GM21390 (cell line): ENCODE data around the gene ITCH.
"Not testable (repeated sequence)": the region's sequence is repeated elsewhere in the genome, so short reads cannot be mapped to it uniquely, and the experiment has no call there.

Experiments
- ATAC-seq: cut with Tn5 transposase; IDR thresholded peaks from one replicate; pipeline ENCODE4 v1.9.1; 2021; ENCODE audit not compliant: unreplicated experiment

ITCH gene

DNA sequence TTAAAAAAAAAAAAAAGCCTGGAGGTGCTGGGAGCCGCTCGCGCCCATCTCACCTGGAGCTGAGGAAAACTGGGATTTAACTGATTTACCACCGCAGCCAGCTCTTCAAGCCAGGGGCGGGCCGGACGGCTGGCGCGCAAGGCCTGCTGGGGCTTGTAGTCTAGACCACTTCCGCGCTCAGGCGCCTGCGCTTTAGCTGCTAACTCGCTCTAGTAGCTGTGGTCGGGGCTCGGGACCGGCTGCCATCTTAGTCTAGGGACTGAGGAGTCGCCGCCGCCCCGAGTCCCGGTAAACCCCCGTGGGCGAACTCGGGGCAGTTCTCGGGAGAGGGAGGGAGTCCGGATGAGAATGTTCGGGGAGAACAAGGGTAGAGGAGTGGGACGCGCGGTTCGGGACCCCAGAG, at the start of gene ITCH:
Gene ITCH, plus strand, starts transcription at position 212 of the 403 bp plus-strand sequence. CDS start 30,539 bp downstream, outside the sequence.
- peak; percentile 91 for ATAC-seq

DNA sequence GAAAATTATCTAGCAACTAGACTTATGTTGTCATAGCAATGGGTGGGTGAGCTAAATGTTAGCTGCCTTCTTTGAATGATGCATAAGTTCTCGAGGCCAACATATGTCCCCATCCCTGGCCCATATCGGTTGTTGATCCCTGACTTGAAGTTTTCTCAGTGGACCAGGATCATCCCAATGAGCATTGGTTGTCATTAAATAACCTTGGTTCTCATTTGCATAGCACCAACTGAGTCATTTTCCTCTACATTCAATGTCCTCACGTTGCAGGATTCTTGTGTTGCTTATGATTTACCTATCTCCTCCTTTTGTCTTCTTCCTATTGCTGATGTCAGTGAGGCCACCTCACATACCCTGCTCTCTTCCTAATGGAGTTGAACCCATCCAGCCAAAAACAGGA, 47.8 kb upstream of the ITCH start:
- no peak for ATAC-seq

DNA sequence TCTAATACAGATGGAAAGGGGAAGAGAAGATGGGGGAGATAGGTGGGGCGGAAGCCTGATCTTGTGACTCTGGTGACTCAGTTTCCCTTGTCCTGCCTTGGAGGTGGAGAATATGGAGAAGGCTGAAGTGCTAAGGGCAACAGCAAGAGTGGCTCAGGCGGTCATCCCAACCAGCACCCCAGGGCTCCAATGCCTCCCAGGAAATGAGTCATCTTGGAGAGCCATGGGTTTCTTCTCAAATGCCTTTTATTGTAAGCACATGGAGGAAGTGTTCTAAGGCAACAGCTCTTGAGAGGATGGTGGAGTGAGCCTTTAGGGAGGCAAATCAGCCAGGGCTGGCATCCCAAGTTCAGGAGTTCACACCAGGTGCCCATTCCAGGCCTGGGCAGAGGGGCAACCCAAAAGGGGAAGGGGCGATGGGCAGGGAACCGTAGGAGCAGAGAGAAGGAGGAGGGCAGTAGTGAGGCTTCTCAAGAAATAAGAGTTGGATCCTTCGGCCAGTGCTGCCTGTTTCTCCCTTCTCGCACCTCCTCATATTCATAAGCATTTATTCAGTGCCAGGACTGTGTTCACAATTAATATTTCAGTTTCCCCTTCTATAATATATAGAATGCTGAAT, 46.8 kb upstream of the ITCH start:
- ATAC-seq, result no peak

DNA sequence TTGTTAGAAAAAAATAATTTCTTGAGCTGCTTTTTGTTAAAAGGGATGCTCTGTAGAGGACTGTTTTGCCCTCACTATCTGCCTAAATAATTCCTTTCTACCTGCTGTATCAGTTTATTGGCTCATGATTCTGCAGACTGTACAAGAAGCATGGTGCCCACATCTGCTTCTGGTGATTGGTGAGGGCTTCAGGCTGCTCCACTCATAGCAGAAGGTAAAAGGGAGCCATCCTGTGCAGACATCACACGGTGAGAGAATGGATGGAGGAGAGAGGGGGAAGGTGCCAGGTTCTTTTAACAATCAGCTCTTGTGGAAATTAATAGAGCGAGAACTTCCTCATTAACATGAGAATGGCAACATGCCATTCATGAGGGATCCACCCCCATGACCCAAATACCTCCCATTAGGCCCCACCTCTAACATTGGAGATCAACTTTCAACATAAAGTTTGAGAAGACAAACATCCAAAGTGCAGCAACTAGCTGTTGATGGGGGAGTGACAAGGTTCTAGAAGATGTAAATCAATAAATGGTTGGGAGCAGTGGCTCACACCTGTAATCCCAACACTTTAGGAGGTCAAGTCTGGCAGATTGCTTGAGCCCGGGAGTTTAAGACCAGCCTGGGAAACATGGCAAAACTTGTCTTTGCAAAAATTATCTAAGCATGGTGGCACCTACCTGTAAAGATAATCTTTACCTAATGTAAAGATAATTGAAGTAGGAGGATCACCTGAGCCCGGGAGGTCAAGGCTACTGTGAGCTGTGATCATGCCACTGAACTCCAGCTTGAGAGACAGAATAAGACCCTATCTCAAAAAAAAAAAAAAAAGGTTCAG, 44.2 kb upstream of the ITCH start:
- ATAC-seq, result no peak

DNA sequence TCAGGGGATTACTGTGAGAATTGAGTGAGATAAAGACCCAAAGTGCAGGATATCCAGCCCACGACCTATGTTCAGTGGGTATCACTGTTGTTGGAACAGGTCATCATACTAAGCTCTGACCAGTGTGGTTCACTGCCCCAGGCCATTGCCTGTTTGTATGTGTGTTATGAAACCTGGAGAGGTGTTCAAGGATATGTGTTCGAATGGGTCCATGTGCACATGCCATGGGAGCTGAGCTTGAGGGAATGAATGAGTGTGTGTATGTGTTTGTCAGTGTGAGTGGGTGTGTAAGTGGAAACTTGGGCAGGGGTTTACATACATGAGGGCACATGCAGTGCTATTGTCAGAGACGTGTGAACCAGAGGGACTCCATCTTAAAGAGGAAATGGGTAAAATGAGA, 42.2 kb upstream of the ITCH start:
- ATAC-seq, result no peak

DNA sequence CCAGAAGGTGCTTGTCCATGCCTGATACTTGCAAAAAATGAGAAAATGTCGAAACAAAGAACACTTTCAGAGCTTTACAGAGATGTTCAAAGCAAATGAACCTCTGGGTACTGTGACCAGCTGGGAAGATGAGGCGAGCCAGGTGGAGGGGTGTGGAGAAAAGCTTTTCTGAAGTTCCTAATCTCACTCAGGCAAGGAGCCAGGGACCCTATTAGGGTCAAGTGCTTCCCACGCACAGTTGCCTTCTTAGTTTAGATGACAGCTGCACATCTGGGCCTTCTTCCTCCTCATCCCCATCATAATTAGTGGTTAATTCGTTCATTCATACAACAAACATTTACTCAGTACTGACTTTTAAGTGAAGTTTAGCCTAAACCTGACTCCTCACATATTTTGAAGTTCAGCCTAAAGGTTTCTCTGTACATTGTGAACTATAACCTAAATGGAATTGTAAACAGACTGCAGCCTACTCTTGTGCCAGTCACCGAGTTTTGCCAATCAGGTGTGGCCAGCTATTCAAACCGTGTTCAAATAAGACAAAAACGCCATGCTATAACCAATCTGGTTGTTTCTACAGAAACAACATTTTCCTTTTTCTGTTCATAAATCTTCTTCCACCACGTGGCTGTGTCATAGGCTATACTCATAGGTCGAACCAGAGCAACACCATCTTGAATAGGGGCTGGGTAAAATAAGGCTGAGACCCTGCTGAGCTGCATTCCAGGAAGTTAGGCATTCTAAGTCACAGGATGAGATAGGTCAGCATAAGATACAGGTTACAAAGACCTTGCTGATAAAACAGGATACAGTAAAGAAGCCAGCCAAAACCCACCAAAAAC, 40.6 kb upstream of the ITCH start:
- ATAC-seq, result no peak

DNA sequence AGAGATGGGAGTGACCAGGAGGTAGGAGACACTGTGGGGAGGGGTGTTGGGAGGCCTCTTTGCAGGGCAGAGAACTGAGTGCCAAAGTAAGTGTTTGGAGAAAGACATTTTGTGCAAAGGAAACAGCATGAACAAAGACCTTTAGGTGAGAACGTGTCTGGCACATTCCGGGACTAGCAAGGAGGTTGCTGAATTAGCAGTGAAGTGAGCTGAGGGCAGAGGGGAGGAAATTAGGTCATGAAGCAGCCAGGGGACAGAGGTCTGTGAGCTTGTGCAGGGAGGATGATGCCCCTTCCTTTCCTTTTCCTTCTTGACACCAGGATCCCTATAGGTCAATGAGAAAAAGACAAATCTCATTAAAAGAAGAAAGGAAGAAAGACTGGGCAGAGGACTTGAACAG, 38.5 kb upstream of the ITCH start:
- ATAC-seq, result no peak

DNA sequence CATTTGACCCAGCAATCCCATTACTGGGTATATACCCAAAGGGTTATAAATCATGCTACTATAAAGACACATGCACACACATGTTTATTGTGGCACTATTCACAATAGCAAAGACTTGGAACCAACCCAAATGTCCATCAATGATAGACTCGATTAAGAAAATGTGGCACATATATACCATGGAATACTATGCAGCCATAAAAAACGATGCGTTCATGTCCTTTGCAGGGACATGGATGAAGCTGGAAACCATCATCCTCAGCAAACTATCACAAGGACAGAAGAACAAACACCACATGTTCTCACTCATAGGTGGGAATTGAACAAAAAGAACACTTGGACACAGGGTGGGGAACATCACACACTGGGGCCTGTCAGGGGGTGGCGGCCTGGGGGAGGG, 34.9 kb upstream of the ITCH start:
- not testable (repeated sequence) for ATAC-seq

DNA sequence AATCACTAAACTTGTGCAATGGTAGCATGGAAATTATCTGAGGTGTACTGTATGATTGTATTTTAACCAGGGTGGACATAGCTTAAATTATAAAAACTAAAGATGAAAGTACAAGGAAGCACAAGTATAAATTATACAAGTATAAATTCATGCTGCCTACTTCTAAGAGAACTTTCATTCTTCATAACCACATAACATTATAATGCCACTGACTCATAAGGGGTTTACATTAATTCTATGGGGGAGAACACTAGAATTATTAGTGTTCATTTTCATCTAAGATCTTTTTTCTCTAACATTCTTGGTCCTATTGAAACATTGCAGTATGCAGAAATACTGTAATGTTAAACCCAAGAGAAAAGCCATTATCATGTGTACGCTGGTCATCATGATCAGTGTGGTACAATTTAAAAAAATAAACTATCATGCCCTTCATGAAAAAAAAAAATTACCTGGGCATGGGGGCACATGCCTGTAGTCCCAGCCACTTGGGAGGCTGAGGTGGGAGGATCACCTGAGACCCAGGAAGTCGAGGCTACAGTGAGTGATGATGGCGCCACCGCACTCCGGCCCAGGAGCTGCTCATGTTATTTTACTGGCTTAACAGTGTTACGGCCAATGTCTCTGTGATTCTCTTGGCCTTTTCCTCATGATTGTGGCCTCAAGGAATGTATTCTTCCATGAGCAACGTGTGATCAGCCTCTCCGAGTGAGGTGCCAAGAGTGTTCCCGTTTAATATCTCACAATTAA, 34.0 kb upstream of the ITCH start:
- ATAC-seq, result no peak

DNA sequence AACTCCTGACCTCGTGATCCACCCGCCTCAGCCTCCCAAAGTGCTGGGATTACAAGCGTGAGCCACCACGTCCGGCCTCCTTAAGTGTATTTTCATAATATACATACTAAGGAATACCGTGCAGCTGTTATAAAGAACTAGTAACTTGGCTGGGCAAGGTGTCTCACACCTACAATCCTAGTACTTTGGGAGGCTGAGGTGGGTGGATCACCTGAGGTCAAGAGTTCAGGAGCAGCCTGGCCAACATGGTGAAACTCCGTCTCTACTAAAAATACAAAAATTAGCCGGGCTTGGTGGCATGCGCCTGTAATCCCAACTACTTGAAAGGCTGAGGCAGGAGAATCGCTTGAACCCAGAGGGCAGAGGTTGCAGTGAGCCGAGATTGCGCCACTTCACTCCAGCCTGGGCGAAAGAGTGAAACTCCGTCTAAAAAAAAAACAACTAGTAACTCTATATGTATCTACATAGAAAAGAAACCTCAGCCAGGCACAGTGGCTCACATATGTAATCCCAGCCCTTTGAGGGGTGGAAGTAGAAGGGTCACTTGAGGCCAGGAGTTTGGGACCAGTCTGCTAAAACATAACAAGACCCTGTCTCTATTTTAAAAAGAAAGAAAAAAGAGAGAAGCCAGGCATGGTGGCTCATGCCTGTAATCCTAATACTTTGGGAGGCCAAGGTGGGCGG, 32.1 kb upstream of the ITCH start:
- ATAC-seq, result not testable (repeated sequence)

DNA sequence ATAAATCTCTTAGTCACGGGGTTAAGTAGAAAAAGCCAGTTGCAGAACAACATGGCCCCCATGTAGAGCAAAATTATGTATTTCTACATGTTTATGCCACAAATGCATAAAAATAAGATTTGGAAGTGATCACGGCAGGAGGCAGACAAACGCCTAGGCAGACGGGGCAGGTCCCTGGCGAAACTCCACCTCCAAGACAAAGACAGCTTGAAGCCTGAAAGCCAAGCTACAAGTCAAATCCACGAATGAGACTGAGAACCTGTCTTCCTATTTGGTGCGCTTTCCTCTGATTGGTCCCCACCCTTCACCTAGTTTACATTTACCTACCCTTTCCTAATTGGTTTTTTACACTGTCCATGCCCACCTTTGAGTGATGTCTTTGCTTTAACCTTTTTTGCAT, 31.2 kb upstream of the ITCH start:
- no peak for ATAC-seq

DNA sequence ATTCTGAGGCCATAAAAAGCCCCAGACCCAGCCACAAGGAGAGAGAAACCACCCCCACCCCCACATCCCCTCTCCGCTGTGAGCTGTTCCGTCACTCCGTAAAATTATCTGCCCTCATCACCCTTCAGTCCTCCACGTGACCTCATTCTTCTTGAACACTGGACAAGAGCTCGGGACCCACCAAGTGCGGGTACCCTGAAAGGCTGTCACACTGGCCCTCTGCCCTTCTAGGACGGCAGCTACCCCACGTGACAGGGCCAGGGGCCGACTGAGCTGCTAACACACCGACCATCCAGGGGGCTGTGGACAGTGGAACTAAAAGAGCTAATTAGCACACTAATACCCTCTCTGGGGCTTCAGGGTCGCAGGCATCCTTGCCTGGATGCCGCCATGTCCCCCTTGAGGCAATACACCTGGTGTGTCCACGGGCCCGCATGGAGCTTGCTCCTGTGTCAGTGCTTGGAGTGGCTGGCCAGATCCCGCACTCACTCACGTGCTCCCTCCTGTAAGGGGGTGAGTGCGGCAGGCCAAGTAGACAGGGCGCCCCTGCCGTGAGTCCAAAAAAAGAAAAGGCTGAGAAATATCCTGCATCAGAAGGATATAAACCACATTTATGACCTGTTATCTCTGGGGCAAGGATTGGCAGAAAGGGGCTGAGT, 30.7 kb upstream of the ITCH start:
- no peak for ATAC-seq

DNA sequence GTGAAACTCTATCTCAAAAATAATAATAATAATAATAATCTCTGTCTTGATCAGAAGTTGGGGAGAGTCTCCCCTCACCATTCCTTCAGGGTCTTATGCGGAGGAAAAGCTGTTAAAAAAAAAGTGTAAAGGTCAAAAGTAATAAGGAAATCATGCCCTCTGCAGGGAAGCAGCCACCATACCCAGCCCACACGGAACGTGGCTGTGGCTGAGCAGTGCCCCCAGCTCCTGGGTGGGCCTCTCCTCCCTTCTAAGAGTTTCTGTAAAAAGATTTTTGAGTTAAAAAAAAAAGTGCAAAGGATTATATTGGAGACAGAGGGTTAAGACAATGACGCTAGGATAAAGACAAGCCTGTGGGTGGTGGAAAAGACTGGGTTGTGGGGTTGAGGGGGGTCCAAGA, 29.3 kb upstream of the ITCH start:
- no peak for ATAC-seq

DNA sequence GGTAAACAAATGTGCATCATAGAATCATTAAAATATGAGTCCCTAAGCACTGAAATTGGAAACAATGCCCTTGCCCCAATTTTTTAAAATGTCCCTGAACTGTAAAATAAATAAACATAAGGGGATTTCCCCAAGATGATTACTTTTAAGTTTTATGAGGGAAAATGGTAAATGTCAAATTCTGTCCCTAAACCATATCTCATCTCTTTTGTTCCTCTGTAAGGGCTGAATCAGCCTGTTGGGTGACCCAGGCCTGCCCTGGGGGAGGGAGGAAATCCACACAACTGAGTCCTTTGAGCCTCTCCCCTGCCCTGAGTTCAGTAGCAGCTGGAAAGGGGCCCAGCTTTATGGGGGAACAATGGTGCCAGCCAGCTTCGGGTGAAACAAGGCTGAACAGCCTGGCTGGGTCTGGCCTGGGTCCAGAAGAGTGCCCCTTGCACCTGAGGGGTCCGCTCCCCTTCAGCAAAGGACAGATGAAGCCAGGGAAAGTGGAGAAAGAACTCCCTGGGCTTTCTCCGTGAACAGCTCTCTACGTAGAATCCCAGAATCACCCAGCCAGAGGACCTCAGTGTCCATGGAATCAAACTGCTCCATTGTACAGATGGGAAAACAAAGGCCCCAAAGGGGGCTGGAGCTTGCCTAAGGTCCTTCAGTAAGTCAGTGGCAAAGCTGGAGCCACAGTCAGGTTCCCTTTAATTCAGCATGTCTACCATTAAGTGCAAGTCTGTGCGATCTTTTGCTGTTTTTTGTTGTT, 28.2 kb upstream of the ITCH start:
- no peak for ATAC-seq

DNA sequence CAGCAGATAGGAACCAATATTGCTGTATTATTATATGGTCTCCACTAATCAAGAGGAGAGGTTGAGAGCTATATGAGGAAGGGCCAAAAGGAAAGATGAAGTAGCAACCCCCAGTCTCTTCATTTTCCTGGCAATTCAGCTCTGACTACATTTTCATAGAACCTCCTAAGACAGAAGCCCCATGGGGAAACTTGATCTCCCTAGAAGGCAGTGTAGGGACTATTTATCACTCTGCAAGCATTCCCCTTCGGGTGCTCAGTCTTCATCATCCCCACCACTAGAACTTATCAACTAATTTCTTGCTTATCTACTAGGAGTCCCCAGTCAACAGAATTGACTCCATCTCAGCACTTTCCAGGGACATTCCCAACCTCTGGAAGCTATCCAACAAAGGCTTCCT, 25.5 kb upstream of the ITCH start:
- ATAC-seq, result no peak

DNA sequence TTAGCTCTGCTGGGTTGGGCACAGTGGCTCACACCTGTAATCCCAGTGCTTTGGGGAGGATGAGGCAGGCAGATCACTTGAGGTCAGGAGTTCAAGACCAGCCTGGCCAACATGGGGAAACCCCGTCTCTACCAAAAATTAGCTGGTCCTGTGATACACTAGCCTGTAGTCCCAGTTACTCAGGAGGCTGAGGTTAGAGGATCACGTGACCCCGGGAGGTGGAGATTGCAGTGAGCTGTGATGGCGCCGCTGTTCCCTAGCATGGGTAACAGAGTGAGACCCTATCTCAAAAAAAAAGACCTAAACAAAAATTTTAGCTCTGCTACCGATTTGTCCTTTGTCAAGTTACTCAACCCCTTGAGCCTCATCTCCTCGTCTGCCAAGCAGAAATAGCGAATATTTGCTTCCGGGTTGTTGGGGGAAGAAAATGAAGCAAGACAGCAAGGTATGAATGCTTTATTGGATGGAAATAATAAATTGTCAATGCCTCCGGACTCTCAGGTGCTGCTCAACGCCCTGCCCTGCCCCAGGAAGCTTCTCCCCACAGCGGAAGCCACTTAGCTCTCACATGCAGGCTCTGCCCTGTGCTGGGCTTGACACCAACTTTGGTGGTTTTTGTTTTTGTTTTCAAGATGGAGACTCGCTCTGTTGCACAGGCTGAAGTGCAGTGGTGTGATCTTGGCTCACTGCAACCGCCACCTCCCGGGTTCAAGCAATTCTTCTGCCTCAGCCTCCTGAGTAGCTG, 24.9 kb upstream of the ITCH start:
- no peak for ATAC-seq

DNA sequence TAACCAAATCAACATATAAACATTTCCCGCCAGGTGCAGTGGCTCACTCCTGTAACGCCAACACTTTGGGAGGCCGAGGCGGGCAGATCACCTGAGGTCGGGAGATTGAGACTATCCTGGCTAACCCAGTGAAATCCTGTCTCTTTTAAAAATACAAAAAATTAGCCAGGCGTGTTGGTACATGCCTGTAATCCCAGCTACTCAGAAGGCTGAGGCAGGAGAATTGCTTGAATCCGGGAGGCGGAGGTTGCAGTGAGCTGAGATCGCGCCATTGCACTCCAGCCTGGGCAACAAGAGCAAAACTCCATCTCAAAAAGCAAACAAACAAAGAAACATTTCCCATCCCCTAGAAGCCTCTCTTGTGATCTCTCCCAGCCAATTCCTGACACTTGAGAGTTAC, 22.3 kb upstream of the ITCH start:
- ATAC-seq, result not testable (repeated sequence)

DNA sequence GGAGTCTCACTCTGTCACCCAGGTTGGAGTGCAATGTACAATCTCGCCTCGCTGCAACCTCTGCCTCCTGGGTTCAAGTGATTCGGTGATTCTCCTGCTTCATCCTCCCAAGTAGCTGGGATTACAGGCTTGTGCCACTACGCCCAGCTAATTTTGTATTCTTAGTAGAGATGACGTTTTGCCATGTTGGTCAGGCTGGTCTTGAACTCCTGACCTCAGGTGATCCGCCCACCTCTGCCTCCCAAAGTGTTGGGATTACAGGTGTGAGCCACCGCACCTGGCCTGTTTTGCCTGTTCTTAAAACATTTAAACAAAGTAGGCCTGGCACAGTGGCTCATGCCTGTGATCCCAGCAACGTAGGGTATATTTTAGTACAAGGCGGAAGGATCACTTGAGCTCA, 21.9 kb upstream of the ITCH start:
- not testable (repeated sequence) for ATAC-seq
